Right atrium auricular region (tissue), 2 donors: ENCODE data around the gene ESYT3. TPM values are rescaled to one million over a fixed set of nuclear protein-coding genes. Genes with fewer than 3 reads are reported as not detected.

Source experiments
- DNase-seq: peaks from one replicate; pipeline ENCODE4 v3.0.0-alpha.2; 2019; ENCODE audit warnings: low spot score
- H3K27ac ChIP-seq, 2 donors: fragments of 200-600 bp; sonication (generic); 1 replicate in 1 of 2; 2 replicates in 1 of 2; pipeline ENCODE4 v1.5.1; 2016 to 2019
- H3K27me3 ChIP-seq, 2 donors: fragments of 200-600 bp; sonication (generic); one replicate each; pipeline versions ENCODE4 v1.5.1 to v1.6.0; 2017 to 2019
- H3K36me3 ChIP-seq: fragments of 200-600 bp; sonication (generic); one replicate; pipeline ENCODE4 v1.5.1; 2016
- H3K4me1 ChIP-seq, 2 donors: fragments of 200-600 bp; sonication (generic); one replicate each; pipeline versions ENCODE4 v1.5.1 to v1.6.0; 2017 to 2019
- H3K4me3 ChIP-seq, 2 donors: fragments of 200-600 bp; sonication (generic); 1 replicate in 1 of 2; 2 replicates in 1 of 2; pipeline ENCODE4 v1.5.1; 2017 to 2019; ENCODE audit warnings: mild to moderate bottlenecking in 1 of 2, moderate library complexity in 1 of 2
- H3K9me3 ChIP-seq, 2 donors: fragments of 200-600 bp; sonication (generic); one replicate each; pipeline ENCODE4 v1.5.1; 2019
- total RNA-seq, 2 donors: library from RNA; depleted of rRNA; stranded (reverse); fragments of >200 nt; gene quantifications; one replicate each; pipeline ENCODE4 v1.1.0, GENCODE V29; 2016
- TF ChIP-seq, protein P1 (sequence below), 2 donors: fragments of 200-600 bp; sonication (generic); IDR thresholded peaks; one replicate each; pipeline ENCODE4 v1.5.1; 2019; ENCODE audit warnings: antibody characterized with exemption in 2 of 2

ESYT3 gene
- total RNA-seq, 2 donors from 2014 or later, result 1.6 to 2.6 TPM

DNA sequence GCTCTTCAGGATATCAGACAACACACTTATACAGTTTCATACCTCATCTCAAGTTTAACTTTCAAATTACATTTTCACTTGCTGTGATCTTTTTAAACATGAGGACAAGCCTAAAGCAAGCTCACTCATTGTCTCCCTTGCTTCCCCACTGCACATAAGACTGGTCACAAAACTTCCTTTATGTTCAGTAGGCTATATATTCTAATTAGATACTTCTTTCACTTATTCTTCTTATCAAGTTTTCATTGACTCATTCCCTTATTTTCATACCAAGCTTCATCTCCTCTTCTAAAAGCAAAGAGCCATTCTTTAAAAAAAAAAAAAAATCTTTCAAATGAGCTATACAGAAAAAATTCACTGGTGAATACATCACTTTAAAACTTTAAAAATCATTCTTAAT, 62.6 kb downstream of the ESYT3 start:
- Histone ChIP-seq H3K4me1 (peaks cover 0 to 15% of the 10 kb centered on the region in 2 donors), H3K4me3 (no peak overlapping the region)
- TF ChIP-seq, protein P1, sequence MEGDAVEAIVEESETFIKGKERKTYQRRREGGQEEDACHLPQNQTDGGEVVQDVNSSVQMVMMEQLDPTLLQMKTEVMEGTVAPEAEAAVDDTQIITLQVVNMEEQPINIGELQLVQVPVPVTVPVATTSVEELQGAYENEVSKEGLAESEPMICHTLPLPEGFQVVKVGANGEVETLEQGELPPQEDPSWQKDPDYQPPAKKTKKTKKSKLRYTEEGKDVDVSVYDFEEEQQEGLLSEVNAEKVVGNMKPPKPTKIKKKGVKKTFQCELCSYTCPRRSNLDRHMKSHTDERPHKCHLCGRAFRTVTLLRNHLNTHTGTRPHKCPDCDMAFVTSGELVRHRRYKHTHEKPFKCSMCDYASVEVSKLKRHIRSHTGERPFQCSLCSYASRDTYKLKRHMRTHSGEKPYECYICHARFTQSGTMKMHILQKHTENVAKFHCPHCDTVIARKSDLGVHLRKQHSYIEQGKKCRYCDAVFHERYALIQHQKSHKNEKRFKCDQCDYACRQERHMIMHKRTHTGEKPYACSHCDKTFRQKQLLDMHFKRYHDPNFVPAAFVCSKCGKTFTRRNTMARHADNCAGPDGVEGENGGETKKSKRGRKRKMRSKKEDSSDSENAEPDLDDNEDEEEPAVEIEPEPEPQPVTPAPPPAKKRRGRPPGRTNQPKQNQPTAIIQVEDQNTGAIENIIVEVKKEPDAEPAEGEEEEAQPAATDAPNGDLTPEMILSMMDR (IDR thresholded peaks at IDR 0.05), result no peak

DNA sequence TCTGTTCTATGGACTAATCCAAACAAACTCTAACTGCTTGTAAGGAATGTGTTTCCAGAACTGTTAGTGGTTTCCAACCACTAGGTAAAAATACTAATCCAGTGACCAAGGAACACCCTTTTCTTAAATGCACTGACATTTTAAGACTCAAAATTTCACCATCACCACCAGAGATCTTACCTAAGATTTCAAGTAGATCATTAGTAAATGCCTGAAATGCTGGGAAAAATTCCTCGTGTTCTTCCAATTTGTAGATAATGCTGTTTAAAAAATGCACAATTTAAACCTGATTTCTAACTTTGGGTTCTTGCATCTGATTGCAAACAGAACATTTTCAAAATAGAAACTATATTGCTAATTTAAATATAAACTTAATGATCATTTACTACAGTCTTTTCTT, 63.4 kb downstream of the ESYT3 start:
- Histone ChIP-seq H3K4me1 (peaks cover 0 to 12% of the 10 kb centered on the region in 2 donors), H3K36me3 (peaks cover 6% of the 10 kb centered on the region), H3K9me3 (no peaks in the 10 kb centered on the region)

More for the DNA sequence above, 62.6 kb downstream of the ESYT3 start:
- H3K36me3 ChIP-seq, result peaks cover 6% of the 10 kb centered on the region
- H3K9me3 ChIP-seq, result no peaks in the 10 kb centered on the region
- DNase-seq, result no peak
- no peak overlapping the region for H3K27ac ChIP-seq
- H3K27me3 ChIP-seq, result no peaks in the 10 kb centered on the region

DNA sequence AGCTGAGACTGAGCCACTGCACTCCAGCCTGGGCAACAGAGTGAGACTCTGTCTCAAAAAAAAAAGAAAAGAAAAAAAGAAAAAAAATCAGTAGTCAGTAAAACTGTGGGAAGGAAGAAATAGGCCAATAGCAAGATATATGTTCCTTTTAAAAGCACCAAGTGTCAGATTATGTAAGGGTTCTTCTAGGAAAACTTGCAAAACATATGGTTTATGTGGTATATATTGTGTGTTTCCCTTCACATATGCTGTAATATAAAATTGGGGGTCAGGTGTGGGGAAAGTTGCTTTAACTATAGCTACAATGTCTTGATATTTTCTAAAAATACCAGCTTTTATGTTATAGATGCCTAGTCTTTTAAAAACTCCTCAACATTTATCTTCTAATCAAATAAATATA, 64.6 kb downstream of the ESYT3 start:
- no peaks in the 10 kb centered on the region for H3K9me3 ChIP-seq
- DNase-seq, result no peak
- H3K4me3 ChIP-seq, result no peak overlapping the region
- TF ChIP-seq, protein P1 (IDR thresholded peaks at IDR 0.05), result no peak
- H3K4me1 ChIP-seq, result peaks cover 0 to 11% of the 10 kb centered on the region in 2 donors
- no peaks in the 10 kb centered on the region for H3K27me3 ChIP-seq
- peaks cover 6% of the 10 kb centered on the region for H3K36me3 ChIP-seq
- no peak overlapping the region for H3K27ac ChIP-seq

More for the DNA sequence above, 63.4 kb downstream of the ESYT3 start:
- TF ChIP-seq, protein P1 (IDR thresholded peaks at IDR 0.05), result no peak
- Histone ChIP-seq H3K27ac (no peak overlapping the region), H3K4me3 (no peak overlapping the region), H3K27me3 (no peaks in the 10 kb centered on the region)
- DNase-seq, result no peak

DNA sequence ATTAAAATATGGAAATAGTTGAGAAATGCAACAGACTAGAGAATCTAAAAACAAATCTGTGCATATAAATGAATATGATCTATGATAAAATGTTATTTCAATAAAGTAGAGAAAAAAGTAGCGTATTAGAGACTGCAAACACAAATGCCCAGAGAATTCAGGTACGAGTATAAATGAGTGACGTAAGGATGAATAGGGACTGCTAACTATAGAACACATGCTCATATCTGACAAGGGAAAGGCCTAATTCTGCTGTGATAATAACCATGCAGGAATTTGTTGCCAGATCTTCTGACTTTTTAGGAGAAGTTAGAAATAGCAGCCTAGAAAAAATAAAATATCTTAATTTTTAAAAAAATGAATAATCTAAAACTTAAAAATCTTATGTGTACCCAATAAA, 73.1 kb downstream of the ESYT3 start:
- DNase-seq, result no peak
- Histone ChIP-seq H3K4me3 (no peak overlapping the region), H3K9me3 (no peaks in the 10 kb centered on the region), H3K27me3 (no peaks in the 10 kb centered on the region), H3K27ac (no peak overlapping the region), H3K4me1 (peaks cover 0 to 6% of the 10 kb centered on the region in 2 donors), H3K36me3 (no peaks in the 10 kb centered on the region)
- TF ChIP-seq, protein P1 (IDR thresholded peaks at IDR 0.05), result no peak

DNA sequence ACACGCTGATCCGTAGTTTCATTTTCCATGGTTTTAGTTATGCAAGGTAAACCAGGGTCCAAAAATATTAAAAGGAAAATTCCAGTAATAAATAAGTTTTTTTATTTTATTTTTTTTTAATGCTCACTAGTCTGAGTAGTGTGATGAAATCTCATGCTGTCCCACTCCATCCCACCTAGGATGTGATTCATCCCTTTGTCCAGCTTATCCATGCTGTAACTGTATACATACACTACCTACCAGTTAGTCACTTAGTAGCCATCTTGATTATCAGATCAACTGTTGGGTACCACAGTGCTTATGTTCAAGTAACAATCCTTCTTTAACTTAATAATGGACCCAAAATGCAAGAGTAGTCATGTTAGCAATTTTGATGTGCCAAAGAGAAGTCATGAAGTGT, 75.2 kb downstream of the ESYT3 start:
- H3K27ac ChIP-seq, result no peak overlapping the region
- TF ChIP-seq, protein P1 (IDR thresholded peaks at IDR 0.05), result no peak
- H3K4me3 ChIP-seq, result no peak overlapping the region
- no peaks in the 10 kb centered on the region for H3K36me3 ChIP-seq
- peaks cover 0 to 19% of the 10 kb centered on the region in 2 donors for H3K4me1 ChIP-seq
- H3K27me3 ChIP-seq, result no peaks in the 10 kb centered on the region
- no peak for DNase-seq
- no peaks in the 10 kb centered on the region for H3K9me3 ChIP-seq

DNA sequence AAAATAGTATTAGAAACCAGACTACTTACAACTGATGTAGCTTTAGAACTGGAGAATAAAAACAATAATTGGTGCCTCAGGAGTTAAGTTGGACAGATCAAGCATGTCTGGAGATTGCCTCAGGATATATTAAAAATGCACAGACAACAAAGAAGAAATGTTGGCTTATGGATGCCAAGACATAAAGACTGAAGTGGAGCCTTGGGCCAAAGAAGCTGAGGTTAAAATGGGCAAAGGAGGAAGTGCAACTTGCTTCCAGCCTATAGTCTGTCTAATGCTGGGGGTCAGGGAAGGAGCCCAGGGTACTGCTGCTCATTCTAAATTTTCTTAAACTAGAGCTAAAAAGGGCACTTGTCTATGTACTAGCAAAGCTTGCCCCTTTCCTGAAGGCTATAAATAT, 77.5 kb downstream of the ESYT3 start:
- no peaks in the 10 kb centered on the region for H3K9me3 ChIP-seq
- DNase-seq, result no peak
- no peaks in the 10 kb centered on the region for H3K27me3 ChIP-seq
- H3K4me1 ChIP-seq, result peaks cover 0 to 19% of the 10 kb centered on the region in 2 donors
- TF ChIP-seq, protein P1 (IDR thresholded peaks at IDR 0.05), result no peak
- H3K36me3 ChIP-seq, result no peaks in the 10 kb centered on the region
- H3K27ac ChIP-seq, result no peak overlapping the region
- no peak overlapping the region for H3K4me3 ChIP-seq
